WTC11 (cell line): ENCODE measurements around the gene FBXO36. TPM values are rescaled to one million over a fixed set of nuclear protein-coding genes. Genes with fewer than 3 reads are reported as not detected.

Experiments used
- ATAC-seq: fragments of 200-7000 bp; cut with Tn5 transposase; 2 replicates; pipeline ENCODE4 v1.10.0; 2021; ENCODE audit warnings: mild to moderate bottlenecking, moderate library complexity
- CTCF ChIA-PET: fragments of 300-600 bp; sonication (Branson Sonifier 250); formaldehyde crosslinking; loops from one replicate; lab custom pipeline; 2021; ENCODE audit warnings: antibody characterized with exemption; lab: Charles Lee
- POLR2A ChIA-PET: fragments of 350-600 bp; sonication (Branson Sonifier 250); formaldehyde crosslinking; loops from one replicate; lab custom pipeline; 2021; ENCODE audit warnings: antibody characterized with exemption; lab: Charles Lee
- DNase-seq: peaks from one replicate; pipeline ENCODE4 v3.0.0; 2021; ENCODE audit warnings: low spot score
- H3K27ac Mint-ChIP-seq: 2 replicates; pipeline ENCODE4 v1.8.0; 2021; ENCODE audit warnings: mixed read lengths
- H3K27me3 Mint-ChIP-seq: 2 replicates; pipeline ENCODE4 v1.8.0; 2021; ENCODE audit warnings: low read depth, mild to moderate bottlenecking, moderate library complexity, mixed read lengths
- H3K36me3 Mint-ChIP-seq: 2 replicates; pipeline ENCODE4 v1.8.0; 2021; ENCODE audit warnings: mixed read lengths
- H3K4me1 Mint-ChIP-seq: 2 replicates; pipeline ENCODE4 v1.8.0; 2022; ENCODE audit warnings: mixed read lengths
- H3K4me3 Mint-ChIP-seq: 2 replicates; pipeline ENCODE4 v1.8.0; 2021; ENCODE audit warnings: mild to moderate bottlenecking, moderate library complexity, mixed read lengths
- H3K9me3 Mint-ChIP-seq: 2 replicates; pipeline ENCODE4 v1.8.0; 2021; ENCODE audit warnings: mixed read lengths
- EMX1 ChIP-seq: fragments of 250-450 bp; sonication (Bioruptor Pico); IDR thresholded peaks from 2 replicates; pipeline ENCODE4 v1.8.0; 2021; ENCODE audit warnings: mild to moderate bottlenecking
- GABPB1 ChIP-seq: sonication (generic); formaldehyde crosslinking; IDR thresholded peaks from 2 replicates; pipeline ENCODE4 v1.8.1; 2023; ENCODE audit warnings: mild to moderate bottlenecking, missing genetic modification reagents
- GRHL2 ChIP-seq: fragments of 250-450 bp; sonication (Bioruptor Pico); IDR thresholded peaks from 2 replicates; pipeline ENCODE4 v1.8.0; 2022; ENCODE audit warnings: mild to moderate bottlenecking, moderate library complexity; ENCODE audit not compliant: insufficient replicate concordance, severe bottlenecking
- IRF2 ChIP-seq: sonication (generic); formaldehyde crosslinking; IDR thresholded peaks from 2 replicates; pipeline ENCODE4 v1.8.0; 2022; ENCODE audit warnings: low read depth, missing genetic modification reagents, borderline replicate concordance
- JUN ChIP-seq: sonication (generic); formaldehyde crosslinking; IDR thresholded peaks from 2 replicates; pipeline ENCODE4 v1.8.0; 2023; ENCODE audit warnings: mild to moderate bottlenecking, missing genetic modification reagents
- MXD4 ChIP-seq: fragments of 250-450 bp; sonication (Bioruptor Pico); IDR thresholded peaks from 2 replicates; pipeline ENCODE4 v1.8.0; 2021; ENCODE audit warnings: mild to moderate bottlenecking, moderate library complexity, borderline replicate concordance
- NFE2L1 ChIP-seq: sonication (generic); formaldehyde crosslinking; IDR thresholded peaks from 2 replicates; pipeline ENCODE4 v1.8.1; 2023; ENCODE audit warnings: missing genetic modification reagents
- NR1H2 ChIP-seq: sonication (generic); formaldehyde crosslinking; IDR thresholded peaks from 2 replicates; pipeline ENCODE4 v1.9.0; 2021; ENCODE audit warnings: mild to moderate bottlenecking, moderate library complexity, missing genetic modification reagents
- PRRX2 ChIP-seq: fragments of 250-450 bp; sonication (Bioruptor Pico); IDR thresholded peaks from 2 replicates; pipeline ENCODE4 v1.8.0; 2021; ENCODE audit warnings: mild to moderate bottlenecking
- RELA ChIP-seq: sonication (generic); formaldehyde crosslinking; IDR thresholded peaks from 2 replicates; pipeline ENCODE4 v1.8.1; 2022; ENCODE audit warnings: missing genetic modification reagents, mild to moderate bottlenecking, borderline replicate concordance
- SP1 ChIP-seq: sonication (generic); formaldehyde crosslinking; conservative IDR thresholded peaks from 2 replicates; pipeline ENCODE4 v1.8.1; 2022; ENCODE audit warnings: missing genetic modification reagents
- ZNF416 ChIP-seq: fragments of 250-450 bp; sonication (Bioruptor Pico); IDR thresholded peaks from 2 replicates; pipeline ENCODE4 v1.9.0; 2021; ENCODE audit warnings: mild to moderate bottlenecking, inconsistent platforms
- ZNF671 ChIP-seq: fragments of 250-450 bp; sonication (Bioruptor Pico); IDR thresholded peaks from 2 replicates; pipeline ENCODE4 v1.8.0; 2021; ENCODE audit warnings: mild to moderate bottlenecking
- total RNA-seq: library from RNA; stranded (reverse); gene quantifications from 3 replicates; pipeline ENCODE4 v1.2.3, GENCODE V29; 2021
- TF ChIP-seq, protein P1 (sequence below): sonication (generic); formaldehyde crosslinking; IDR thresholded peaks from 2 replicates; pipeline ENCODE4 v1.8.1; 2022; ENCODE audit warnings: mild to moderate bottlenecking, moderate library complexity, missing genetic modification reagents
- TF ChIP-seq, protein P2 (sequence below): sonication (generic); formaldehyde crosslinking; IDR thresholded peaks from 2 replicates; pipeline ENCODE4 v1.8.0; 2023; ENCODE audit warnings: missing genetic modification reagents
- TF ChIP-seq, protein P3 (sequence below): fragments of 250-450 bp; sonication (Bioruptor Pico); IDR thresholded peaks from 2 replicates; pipeline ENCODE4 v1.9.0; 2021; ENCODE audit warnings: mild to moderate bottlenecking
- TF ChIP-seq, protein P4 (sequence below): sonication (generic); formaldehyde crosslinking; IDR thresholded peaks from 2 replicates; pipeline ENCODE4 v1.8.0; 2022; ENCODE audit warnings: missing genetic modification reagents
- TF ChIP-seq, protein P5 (sequence below): sonication (generic); formaldehyde crosslinking; IDR thresholded peaks from 2 replicates; pipeline ENCODE4 v1.8.1; 2022; ENCODE audit warnings: missing genetic modification reagents, borderline replicate concordance

Gene FBXO36
- total RNA-seq, 1 experiment from 2014 or later: 5.3 TPM

DNA sequence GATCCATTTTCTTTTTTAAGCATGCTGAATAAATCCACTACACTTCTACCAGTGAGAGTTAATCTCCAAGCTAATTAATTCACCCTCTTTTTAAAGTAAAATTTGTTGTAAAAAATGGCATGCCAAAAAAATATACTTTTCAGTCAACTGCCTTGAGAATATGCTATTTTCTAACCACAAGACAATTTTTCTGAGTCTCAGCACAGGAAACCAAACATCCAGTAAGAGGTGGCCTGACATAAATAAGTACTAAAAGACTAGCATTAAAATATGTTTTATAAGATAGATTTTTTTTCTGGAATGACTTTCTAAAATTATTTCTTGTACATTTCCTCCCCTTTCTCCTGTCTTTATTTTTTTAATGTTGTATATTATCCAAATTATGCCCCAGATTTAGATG lies 2.9 kb downstream of the FBXO36 start:
- no peaks in the 10 kb centered on the region for H3K9me3 Mint-ChIP-seq
- ChIA-PET CTCF (no interaction called here), POLR2A (no interaction called here)
- DNase-seq (no peak), ATAC-seq (no peak)
- TF ChIP-seq SP1: no peak
- TF ChIP-seq, protein P1, sequence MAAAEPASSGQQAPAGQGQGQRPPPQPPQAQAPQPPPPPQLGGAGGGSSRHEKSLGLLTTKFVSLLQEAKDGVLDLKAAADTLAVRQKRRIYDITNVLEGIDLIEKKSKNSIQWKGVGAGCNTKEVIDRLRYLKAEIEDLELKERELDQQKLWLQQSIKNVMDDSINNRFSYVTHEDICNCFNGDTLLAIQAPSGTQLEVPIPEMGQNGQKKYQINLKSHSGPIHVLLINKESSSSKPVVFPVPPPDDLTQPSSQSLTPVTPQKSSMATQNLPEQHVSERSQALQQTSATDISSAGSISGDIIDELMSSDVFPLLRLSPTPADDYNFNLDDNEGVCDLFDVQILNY: no peak
- no peak for TF ChIP-seq MXD4 (CRISPR knock-in tag)
- TF ChIP-seq, protein P2, sequence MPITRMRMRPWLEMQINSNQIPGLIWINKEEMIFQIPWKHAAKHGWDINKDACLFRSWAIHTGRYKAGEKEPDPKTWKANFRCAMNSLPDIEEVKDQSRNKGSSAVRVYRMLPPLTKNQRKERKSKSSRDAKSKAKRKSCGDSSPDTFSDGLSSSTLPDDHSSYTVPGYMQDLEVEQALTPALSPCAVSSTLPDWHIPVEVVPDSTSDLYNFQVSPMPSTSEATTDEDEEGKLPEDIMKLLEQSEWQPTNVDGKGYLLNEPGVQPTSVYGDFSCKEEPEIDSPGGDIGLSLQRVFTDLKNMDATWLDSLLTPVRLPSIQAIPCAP: no peak
- no peak for TF ChIP-seq GABPB1 (CRISPR knock-in tag)
- TF ChIP-seq NR1H2: no peak
- TF ChIP-seq, protein P3, sequence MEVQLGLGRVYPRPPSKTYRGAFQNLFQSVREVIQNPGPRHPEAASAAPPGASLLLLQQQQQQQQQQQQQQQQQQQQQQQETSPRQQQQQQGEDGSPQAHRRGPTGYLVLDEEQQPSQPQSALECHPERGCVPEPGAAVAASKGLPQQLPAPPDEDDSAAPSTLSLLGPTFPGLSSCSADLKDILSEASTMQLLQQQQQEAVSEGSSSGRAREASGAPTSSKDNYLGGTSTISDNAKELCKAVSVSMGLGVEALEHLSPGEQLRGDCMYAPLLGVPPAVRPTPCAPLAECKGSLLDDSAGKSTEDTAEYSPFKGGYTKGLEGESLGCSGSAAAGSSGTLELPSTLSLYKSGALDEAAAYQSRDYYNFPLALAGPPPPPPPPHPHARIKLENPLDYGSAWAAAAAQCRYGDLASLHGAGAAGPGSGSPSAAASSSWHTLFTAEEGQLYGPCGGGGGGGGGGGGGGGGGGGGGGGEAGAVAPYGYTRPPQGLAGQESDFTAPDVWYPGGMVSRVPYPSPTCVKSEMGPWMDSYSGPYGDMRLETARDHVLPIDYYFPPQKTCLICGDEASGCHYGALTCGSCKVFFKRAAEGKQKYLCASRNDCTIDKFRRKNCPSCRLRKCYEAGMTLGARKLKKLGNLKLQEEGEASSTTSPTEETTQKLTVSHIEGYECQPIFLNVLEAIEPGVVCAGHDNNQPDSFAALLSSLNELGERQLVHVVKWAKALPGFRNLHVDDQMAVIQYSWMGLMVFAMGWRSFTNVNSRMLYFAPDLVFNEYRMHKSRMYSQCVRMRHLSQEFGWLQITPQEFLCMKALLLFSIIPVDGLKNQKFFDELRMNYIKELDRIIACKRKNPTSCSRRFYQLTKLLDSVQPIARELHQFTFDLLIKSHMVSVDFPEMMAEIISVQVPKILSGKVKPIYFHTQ (CRISPR knock-in tag): no peak
- no peak for TF ChIP-seq IRF2 (CRISPR knock-in tag)
- TF ChIP-seq GRHL2 (CRISPR knock-in tag): no peak
- TF ChIP-seq PRRX2 (CRISPR knock-in tag): no peak
- no peak for TF ChIP-seq JUN
- no peak for TF ChIP-seq EMX1 (CRISPR knock-in tag)
- TF ChIP-seq, protein P4, sequence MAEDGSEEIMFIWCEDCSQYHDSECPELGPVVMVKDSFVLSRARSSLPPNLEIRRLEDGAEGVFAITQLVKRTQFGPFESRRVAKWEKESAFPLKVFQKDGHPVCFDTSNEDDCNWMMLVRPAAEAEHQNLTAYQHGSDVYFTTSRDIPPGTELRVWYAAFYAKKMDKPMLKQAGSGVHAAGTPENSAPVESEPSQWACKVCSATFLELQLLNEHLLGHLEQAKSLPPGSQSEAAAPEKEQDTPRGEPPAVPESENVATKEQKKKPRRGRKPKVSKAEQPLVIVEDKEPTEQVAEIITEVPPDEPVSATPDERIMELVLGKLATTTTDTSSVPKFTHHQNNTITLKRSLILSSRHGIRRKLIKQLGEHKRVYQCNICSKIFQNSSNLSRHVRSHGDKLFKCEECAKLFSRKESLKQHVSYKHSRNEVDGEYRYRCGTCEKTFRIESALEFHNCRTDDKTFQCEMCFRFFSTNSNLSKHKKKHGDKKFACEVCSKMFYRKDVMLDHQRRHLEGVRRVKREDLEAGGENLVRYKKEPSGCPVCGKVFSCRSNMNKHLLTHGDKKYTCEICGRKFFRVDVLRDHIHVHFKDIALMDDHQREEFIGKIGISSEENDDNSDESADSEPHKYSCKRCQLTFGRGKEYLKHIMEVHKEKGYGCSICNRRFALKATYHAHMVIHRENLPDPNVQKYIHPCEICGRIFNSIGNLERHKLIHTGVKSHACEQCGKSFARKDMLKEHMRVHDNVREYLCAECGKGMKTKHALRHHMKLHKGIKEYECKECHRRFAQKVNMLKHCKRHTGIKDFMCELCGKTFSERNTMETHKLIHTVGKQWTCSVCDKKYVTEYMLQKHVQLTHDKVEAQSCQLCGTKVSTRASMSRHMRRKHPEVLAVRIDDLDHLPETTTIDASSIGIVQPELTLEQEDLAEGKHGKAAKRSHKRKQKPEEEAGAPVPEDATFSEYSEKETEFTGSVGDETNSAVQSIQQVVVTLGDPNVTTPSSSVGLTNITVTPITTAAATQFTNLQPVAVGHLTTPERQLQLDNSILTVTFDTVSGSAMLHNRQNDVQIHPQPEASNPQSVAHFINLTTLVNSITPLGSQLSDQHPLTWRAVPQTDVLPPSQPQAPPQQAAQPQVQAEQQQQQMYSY (CRISPR knock-in tag): no peak
- TF ChIP-seq, protein P5, sequence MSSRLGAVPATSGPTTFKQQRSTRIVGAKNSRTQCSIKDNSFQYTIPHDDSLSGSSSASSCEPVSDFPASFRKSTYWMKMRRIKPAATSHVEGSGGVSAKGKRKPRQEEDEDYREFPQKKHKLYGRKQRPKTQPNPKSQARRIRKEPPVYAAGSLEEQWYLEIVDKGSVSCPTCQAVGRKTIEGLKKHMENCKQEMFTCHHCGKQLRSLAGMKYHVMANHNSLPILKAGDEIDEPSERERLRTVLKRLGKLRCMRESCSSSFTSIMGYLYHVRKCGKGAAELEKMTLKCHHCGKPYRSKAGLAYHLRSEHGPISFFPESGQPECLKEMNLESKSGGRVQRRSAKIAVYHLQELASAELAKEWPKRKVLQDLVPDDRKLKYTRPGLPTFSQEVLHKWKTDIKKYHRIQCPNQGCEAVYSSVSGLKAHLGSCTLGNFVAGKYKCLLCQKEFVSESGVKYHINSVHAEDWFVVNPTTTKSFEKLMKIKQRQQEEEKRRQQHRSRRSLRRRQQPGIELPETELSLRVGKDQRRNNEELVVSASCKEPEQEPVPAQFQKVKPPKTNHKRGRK (CRISPR knock-in tag): no peak
- TF ChIP-seq RELA (CRISPR knock-in tag): no peak
- no peak for TF ChIP-seq ZNF671 (CRISPR knock-in tag)
- H3K4me3 Mint-ChIP-seq: no peak overlapping the region
- H3K27ac Mint-ChIP-seq: no peak overlapping the region
- H3K36me3 Mint-ChIP-seq: no peaks in the 10 kb centered on the region
- H3K4me1 Mint-ChIP-seq: peaks cover 4% of the 10 kb centered on the region
- no peaks in the 10 kb centered on the region for H3K27me3 Mint-ChIP-seq

DNA sequence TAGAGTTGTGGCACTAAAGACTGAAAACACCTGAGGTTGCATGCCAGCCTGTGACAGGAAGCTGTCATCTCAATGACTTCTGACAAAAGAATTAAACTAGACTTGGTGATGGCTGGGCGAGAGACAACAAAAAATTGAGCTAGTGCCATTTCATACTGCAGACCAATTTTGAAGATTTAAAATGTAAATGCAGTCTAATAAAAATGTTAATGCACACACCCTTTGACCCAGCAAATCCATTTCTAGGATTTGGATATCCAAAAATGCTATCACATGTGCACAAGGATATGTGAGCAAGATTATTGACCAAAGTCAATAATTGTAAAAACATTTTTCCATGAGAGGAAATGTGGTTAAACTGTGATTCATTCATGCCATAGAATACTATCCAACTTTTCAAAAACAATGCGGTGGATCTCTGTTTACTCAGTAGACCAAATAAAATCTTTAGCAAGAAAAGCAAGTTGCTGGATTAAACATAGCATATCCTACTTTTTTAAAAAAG lies 5.6 kb downstream of the FBXO36 start:
- Mint-ChIP-seq H3K4me1 (0 out of 2 replicates have a peak, but pooled peaks cover 3% of the 10 kb centered on the region), H3K9me3 (no peaks in the 10 kb centered on the region), H3K27ac (no peak overlapping the region), H3K4me3 (no peak overlapping the region), H3K36me3 (no peaks in the 10 kb centered on the region), H3K27me3 (no peaks in the 10 kb centered on the region)
- DNase-seq: no peak
- ChIA-PET POLR2A (interaction anchor here (0.6 kb wide), 1 partner anchor 11 kb away, joined by 3 read pairs; no protein-coding TSS in a partner anchor), CTCF (interaction anchor here (0.6 to 1.1 kb wide), 2 partner anchors 17 to 146 kb away, joined by 3 to 4 read pairs; no protein-coding TSS in a partner anchor)
- no peak for ATAC-seq
- TF ChIP-seq, protein P4 (CRISPR knock-in tag): no peak
- TF ChIP-seq ZNF416 (CRISPR knock-in tag) (no peak), NFE2L1 (CRISPR knock-in tag) (no peak)
- TF ChIP-seq, protein P3 (CRISPR knock-in tag): no peak
